Fibroblast of skin of back (primary cell): ENCODE data around the gene SLC9A8.
"Not testable (repeated sequence)": the region's sequence is repeated elsewhere in the genome, so short reads cannot be mapped to it uniquely, and the experiment has no call there.

Experiments
- DNase-seq: peaks from one replicate; pipeline ENCODE4 v3.0.0-alpha.2; 2013

The SLC9A8 gene

GRCh38 chr20:49786668-49787370 lies 25.8 kb upstream of the SLC9A8 start:
- peak; percentile 16 for DNase-seq

GRCh38 chr20:49787371-49788357 lies 25.0 kb upstream of the SLC9A8 start:
- DNase-seq: no peak

- DNase-seq: peak; percentile 65
Observed at GRCh38 chr20:49790077-49790798, 22.4 kb upstream of the SLC9A8 start.

- DNase-seq: no peak
Observed at GRCh38 chr20:49791165-49791564, 21.5 kb upstream of the SLC9A8 start.

- no peak for DNase-seq
Observed at GRCh38 chr20:49792006-49792405, 20.6 kb upstream of the SLC9A8 start.

GRCh38 chr20:49792611-49793010 lies 20.0 kb upstream of the SLC9A8 start:
- DNase-seq: no peak

GRCh38 chr20:49794336-49795134 lies 18.1 kb upstream of the SLC9A8 start:
- DNase-seq: no peak

GRCh38 chr20:49795135-49795424 lies 17.5 kb upstream of the SLC9A8 start:
- DNase-seq: no peak

GRCh38 chr20:49796600-49797343 lies 15.9 kb upstream of the SLC9A8 start:
- DNase-seq: no peak

- DNase-seq: no peak
Observed at GRCh38 chr20:49797344-49797615, 15.3 kb upstream of the SLC9A8 start.

- no peak for DNase-seq
Observed at GRCh38 chr20:49798718-49799117, 13.9 kb upstream of the SLC9A8 start.

GRCh38 chr20:49799698-49800097 lies 12.9 kb upstream of the SLC9A8 start:
- DNase-seq: no peak

GRCh38 chr20:49803418-49803817 lies 9.2 kb upstream of the SLC9A8 start:
- no peak for DNase-seq

- DNase-seq: no peak
Observed at GRCh38 chr20:49804364-49804763, 8.3 kb upstream of the SLC9A8 start.

- not testable (repeated sequence) for DNase-seq
Observed at GRCh38 chr20:49805224-49805876, 7.3 kb upstream of the SLC9A8 start.

- DNase-seq: no peak
Observed at GRCh38 chr20:49808753-49809152, 3.9 kb upstream of the SLC9A8 start.

- no peak for DNase-seq
Observed at GRCh38 chr20:49809803-49810359, 2.7 kb upstream of the SLC9A8 start.

- no peak for DNase-seq
Observed at GRCh38 chr20:49810491-49811190, 2.0 kb upstream of the SLC9A8 start.

GRCh38 chr20:49811825-49812506 lies 662 bp upstream of the SLC9A8 start:
- peak; percentile 36 for DNase-seq
